Measurements from ENCODE around the gene ENDOU. TPM values are rescaled to one million over a fixed set of nuclear protein-coding genes. Genes with fewer than 3 reads are reported as not detected.
A peak's percentile ranks its signal among the peaks of the same experiment; 100 is the strongest.

Gene ENDOU
- total and polyA plus RNA-seq, 10 donors, result 0.05 to 0.92 (median 0.24) TPM; not detected in 4

DNA sequence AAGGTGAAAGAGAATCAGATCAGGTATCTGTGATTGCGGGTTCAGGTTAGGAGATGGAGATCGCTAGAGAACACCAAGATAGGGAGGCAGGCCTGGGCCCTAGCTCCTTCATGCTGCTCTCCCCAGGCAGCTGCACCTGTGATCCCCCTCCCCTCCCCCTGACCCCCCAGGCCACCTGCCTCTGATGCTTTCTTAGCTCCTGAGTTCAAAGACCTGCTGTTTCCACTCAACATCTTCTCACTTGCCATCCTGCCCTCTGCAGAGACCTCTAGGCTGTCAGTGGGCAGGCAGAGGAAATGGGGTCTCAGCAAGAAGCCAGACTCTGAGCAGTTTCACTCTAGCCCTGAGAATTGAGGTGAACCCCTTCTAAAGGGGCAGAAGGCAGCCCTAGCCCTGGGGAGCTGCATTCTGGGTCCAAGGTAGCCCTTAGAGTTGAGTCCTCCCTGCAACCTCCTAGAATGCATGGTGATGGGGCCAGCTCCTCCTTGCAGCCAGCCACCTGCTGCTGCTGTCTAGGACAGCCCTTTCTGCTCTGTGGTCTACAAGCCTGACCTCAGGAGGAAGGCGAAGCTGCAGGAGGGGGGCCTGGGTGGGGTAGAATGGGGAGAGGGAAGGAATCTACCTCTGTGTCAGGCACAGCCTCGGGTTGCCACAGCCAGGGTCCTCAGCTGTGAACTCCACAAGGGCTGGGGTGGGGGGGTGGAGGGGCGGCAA, 41.4 kb upstream of the ENDOU start:
- Histone ChIP-seq H3K27ac (no peak overlapping the region), H3K9me3 (no peaks in the 10 kb centered on the region), H3K4me3 (no peak overlapping the region), H3K27me3 (replicated peaks in 1 of 7) (no peaks in the 10 kb centered on the region), H3K36me3 (no peaks in the 10 kb centered on the region), H3K4me1 (peaks cover 0 to 54% (median 28%) of the 10 kb centered on the region in 6 donors)
- WGBS, 5 donors, result 43 to 51% (median 48%) methylated on average over 5 of the region's 5 CpGs
- DNase-seq, result peak; percentile 70
- TF ChIP-seq POLR2A (IDR thresholded peaks at IDR 0.05) (no peak), POLR2AphosphoS5 (IDR thresholded peaks at IDR 0.05) (no peak)
- TF ChIP-seq, protein P1, sequence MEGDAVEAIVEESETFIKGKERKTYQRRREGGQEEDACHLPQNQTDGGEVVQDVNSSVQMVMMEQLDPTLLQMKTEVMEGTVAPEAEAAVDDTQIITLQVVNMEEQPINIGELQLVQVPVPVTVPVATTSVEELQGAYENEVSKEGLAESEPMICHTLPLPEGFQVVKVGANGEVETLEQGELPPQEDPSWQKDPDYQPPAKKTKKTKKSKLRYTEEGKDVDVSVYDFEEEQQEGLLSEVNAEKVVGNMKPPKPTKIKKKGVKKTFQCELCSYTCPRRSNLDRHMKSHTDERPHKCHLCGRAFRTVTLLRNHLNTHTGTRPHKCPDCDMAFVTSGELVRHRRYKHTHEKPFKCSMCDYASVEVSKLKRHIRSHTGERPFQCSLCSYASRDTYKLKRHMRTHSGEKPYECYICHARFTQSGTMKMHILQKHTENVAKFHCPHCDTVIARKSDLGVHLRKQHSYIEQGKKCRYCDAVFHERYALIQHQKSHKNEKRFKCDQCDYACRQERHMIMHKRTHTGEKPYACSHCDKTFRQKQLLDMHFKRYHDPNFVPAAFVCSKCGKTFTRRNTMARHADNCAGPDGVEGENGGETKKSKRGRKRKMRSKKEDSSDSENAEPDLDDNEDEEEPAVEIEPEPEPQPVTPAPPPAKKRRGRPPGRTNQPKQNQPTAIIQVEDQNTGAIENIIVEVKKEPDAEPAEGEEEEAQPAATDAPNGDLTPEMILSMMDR (IDR thresholded peaks at IDR 0.05 in 8 of 11, conservative IDR thresholded peaks at IDR 0.05 in 3 of 11), result no peak
- intact Hi-C loops (cut with DNase I; ENCODE audit: low total_unique reads), result loop anchor here (5.0 kb wide), 1 partner anchor 49 kb away; no protein-coding TSS in a partner anchor

DNA sequence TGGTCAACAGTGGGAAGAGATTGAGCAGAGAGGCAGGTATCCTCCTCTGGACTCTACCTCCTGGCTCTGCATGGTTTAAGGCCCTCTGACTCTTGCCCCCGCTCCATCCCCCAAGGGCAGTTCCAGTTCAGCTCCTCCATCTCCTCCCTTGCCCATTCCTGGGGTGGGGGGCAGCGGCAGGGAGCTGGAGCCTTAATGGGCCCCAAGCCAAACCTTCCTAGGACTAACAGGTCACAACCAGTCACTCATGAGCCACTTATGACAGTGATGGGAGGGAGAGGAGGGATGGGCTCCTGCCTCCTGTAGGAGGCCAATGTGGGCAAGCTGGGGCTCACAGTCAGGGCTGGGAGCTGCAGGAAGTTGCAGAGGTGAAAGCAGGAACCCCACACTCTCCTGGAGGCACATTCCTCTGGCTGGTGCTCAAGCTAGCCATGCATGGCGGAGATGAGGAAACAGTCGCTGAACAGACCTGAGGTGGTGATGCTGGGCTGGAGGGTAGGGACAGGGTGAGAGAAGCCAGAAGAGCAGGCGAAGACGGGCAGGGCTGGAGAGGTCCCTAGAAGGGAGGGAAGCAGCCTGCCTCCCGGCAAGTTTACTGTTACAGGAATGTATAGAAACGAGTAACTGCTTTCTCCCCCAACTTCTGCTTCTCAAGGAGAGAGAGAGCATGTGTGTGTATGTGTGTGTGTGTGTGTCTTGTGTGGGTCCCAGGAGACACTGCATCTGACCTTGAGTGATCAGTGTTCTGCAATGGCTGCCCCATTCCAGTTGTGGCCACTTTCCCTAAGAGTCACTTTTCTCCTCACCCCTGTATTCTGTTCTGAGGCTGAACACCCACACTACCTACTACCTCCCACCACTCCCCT, 38.4 kb upstream of the ENDOU start:
- TF ChIP-seq POLR2AphosphoS5 (IDR thresholded peaks at IDR 0.05) (no peak), POLR2A (IDR thresholded peaks at IDR 0.05) (no peak)
- TF ChIP-seq, protein P1 (IDR thresholded peaks at IDR 0.05 in 8 of 11, conservative IDR thresholded peaks at IDR 0.05 in 3 of 11), result no peak
- intact Hi-C loops (cut with DNase I; ENCODE audit: low total_unique reads), result no loop called here
- Histone ChIP-seq H3K4me1 (peaks cover 4 to 62% (median 34%) of the 10 kb centered on the region in 6 donors), H3K36me3 (no peaks in the 10 kb centered on the region), H3K9me3 (no peaks in the 10 kb centered on the region), H3K27ac (peak overlapping the region in 4 of 8 donors; percentile 12 to 47 (median 28)), H3K4me3 (no peak overlapping the region), H3K27me3 (replicated peaks in 1 of 7) (no peaks in the 10 kb centered on the region)
- DNase-seq, result no peak
- WGBS, 5 donors, result 44 to 74% (median 65%) methylated on average over 6 to 8 of the region's 8 CpGs

DNA sequence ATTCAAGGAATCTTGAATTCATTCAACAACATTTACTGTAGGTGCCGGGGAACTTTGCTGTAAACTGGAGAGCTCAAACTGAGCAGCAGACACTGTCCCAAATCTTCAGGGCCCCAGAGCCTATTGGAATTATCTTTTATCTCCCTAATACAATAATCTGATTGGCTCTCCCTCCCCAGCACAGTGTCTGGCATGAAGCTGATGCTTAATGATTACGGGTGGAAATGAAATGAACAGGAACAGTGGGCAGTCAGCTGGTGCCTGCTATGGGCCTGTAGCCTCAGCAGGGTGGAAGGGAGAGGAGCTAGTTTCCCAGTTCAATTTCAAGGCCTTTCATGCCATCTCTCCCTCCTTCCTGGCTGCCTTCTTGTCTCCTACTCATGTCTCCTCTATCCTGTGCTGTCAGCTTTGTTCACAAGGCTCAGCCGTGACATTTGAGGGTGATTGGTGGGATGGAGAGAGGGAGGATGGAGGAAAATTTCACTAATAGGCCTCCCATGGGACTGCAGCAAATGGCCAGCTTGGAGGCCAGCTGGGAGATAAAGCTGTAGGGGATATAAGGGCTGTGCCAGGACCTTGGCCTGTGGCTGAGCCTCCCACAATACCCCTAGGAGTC, 37.7 kb upstream of the ENDOU start:
- TF ChIP-seq, protein P1 (IDR thresholded peaks at IDR 0.05 in 8 of 11, conservative IDR thresholded peaks at IDR 0.05 in 3 of 11), result no peak
- TF ChIP-seq POLR2A (IDR thresholded peaks at IDR 0.05), result no peak
- H3K27me3 ChIP-seq (replicated peaks in 1 of 7), result no peaks in the 10 kb centered on the region
- H3K4me1 ChIP-seq, result peaks cover 10 to 70% (median 42%) of the 10 kb centered on the region in 6 donors
- no peak overlapping the region for H3K4me3 ChIP-seq
- peak overlapping the region in 4 of 8 donors; percentile 12 to 47 (median 28) for H3K27ac ChIP-seq
- H3K36me3 ChIP-seq, result no peaks in the 10 kb centered on the region
- intact Hi-C loops (cut with DNase I; ENCODE audit: low total_unique reads), result no loop called here
- 63 to 80% (median 68%) methylated on average over 3 of the region's 3 CpGs for WGBS, 5 donors
- no peak for DNase-seq
- H3K9me3 ChIP-seq, result no peaks in the 10 kb centered on the region
